ENCODE results near the gene C3.

The C3 gene

DNA sequence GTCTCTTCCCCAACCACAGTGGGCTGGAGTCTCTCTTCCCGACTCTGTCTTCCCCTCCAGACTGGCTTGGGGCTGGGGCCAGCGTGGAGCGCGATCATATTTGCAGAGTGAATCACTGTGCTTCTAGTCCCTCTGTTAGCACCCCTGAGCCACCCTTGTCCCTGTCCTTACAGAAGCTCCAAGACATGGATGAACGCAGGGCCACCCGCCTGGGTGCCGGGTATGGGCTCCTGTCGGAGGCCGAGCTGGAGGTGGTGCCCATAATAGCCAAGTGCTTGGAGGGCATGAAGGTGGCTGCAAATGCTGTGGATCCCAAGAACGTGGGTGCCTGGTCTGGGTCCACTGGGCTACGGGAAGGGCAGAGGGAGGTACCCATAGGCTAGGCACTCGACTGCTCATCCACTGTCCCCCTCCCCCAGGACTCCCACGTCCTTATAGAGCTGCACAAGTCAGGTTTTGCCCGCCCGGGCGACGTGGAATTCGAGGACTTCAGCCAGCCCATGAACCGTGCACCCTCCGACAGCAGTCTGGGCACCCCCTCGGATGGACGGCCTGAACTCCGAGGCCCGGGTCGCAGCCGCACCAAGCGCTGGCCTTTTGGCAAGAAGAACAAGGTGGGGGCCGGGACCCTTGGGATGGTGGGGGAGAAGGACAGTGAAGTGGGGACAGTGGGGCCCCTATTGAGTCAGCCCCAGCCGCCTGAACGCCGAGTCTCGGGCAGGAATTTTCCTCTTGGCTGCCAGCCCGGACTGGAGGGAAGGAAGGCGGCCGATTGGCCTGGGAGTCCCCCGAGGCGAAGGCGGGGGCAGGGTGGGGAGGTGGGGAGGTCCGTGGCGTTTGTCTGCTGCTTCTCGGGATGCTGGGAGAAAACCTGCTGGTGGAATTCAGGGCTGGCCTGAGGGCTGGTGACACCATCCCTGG is 24.2 kb upstream of the C3 start:
- no peak for DNase-seq (ENCODE audit: low read depth in 2 of 2)

DNA sequence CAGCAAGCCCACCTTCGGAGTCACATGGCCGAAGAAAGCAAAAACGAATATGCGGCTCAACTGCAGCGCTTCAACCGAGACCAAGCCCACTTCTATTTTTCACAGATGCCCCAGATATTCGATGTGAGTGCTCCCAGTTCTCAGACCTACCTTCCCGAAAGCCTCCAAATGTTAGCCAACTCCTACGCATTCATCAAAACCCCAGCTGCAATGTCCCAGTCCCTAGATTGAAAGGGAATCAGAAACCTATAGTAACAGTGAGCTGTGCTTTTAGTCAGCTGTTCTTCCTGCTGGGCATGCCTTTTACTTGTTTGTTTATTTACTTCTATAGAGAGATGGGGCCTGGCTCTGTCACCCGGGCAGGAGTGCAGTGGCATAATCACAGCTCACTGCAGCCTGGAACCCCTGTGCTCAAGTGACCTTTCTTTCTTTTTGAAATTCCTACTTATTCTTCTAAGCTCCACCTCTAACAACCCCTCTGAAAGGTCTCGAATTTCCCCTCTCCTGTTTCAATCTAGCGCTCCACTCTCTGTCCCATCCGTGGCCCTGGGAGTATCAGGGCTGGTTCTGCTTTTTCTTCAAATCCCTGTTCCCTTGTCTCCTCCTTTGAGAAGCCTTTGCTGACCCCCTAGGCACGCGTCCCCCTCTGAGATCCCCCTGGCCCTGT is 23.4 kb upstream of the C3 start:
- DNase-seq (ENCODE audit: low read depth in 2 of 2): no peak

DNA sequence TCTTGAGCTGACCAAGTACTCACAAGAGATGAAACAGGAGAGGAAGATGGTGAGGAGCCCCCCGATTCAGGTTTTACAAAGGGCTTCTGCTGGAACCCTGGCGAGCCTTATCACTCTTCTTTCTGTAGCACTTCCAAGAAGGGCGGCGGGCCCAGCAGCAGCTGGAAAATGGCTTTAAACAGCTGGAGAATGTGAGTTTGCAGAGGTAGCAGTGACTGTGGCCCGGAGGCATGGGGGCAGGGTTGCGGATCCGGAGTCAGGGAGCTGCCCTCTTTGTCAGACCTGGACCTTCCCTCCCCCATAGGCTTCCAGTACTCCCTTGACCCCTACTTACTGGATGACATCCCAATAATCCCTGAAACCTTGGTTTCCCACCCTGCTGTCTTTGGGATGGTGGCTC is 22.6 kb upstream of the C3 start:
- no peak for DNase-seq (ENCODE audit: low read depth in 2 of 2)

DNA sequence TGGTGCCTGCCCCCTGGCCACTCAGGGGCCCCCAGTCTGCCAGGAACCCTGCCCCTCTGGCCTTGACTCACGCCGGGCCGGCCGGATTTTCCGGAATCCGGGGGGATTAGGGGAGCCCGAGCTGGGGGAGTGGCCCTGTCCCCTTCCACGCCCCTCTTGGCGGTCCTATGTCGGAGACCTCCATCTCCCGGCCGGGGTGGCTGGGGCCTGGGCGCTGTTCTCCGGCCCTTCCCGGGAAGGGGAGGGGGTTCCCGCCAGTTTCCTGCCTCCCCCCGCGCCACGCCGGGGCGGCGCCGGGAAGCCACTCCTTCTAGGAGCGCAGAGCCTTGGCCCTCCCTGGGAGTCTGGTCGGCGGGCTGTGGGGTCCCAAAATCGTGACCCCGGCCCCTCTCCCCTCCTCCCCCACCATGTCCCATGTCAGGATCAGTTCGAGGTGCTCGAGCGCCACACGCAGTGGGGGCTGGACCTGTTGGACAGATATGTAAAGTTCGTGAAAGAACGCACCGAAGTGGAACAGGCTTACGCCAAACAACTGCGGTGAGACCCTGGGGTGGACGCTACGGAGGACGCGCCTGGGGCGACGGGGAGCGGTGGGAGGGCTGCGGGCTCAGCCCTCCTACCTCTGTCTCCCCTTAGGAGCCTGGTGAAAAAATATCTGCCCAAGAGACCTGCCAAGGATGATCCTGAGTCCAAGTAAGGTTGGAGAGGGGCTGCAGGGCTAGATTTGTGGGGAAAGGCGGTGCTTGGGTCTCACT is 20.3 kb upstream of the C3 start:
- DNase-seq (ENCODE audit: low read depth in 2 of 2): no peak

DNA sequence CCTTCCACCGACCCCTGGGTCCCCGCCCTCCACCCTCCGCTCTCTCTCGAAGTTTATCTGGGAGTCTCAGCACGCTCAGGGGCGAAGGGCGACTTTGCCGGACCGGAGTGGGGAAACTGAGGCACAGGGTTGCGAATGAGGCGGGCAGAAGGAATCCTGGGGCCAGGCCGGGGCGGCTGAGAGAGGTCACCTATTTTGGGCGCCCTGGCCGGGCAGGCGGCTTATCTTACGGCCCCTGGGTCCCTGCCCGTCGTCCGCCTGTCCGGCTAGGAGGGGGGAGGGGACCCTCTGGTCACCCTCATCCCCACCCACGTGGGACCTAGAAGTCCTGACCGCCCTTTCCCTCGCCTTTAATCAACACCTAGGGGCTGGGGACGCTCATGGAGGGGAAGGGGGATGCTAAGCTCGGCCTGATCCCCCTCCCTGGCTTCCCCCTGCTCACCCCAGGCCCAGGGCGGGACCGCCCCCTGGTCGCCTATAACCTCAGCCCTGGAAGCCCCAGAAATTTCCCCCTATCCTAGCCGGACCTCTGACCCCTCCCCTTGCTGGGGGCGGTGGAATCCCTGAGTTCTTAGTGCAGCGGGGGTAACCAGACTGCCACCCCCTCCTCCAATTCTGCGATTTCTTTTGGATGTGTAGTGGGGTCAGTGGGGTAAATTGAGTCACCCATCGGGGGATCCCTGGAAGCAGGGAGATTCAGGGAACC is 19.6 kb upstream of the C3 start:
- DNase-seq (ENCODE audit: low read depth in 2 of 2): no peak

DNA sequence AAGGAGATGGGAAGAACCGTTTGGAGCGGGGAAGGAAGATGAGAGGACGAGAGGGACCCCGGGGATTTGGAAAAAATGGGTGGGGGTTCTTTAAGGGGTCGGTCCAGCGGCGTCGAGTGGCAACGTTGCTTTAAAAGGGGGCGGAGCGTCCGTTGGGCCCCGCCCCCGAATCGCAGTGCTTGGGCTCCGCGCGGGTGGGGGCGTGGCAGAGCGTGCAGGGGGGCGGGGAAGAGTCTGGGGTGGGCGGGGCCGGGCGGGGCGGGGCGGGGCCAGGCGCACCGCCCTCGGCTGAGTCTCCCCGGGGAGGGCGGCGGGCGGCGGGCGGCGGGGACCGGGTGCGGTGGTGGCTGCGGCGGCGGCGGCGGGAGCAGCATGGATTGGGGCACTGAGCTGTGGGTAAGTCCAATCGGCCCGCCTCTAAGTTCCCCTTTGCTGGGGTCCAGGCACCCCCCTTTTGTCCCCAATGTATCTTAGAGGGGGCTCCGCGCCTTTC is 19.0 kb upstream of the C3 start, which contains the start of gene TRIP10:
Gene TRIP10 (plus strand): TSS at position 291 of the 493 bp plus-strand sequence. CDS start 82 bp downstream, at position 373.
- peak; percentile 50 to 69 for DNase-seq (ENCODE audit: low read depth in 2 of 2)

DNA sequence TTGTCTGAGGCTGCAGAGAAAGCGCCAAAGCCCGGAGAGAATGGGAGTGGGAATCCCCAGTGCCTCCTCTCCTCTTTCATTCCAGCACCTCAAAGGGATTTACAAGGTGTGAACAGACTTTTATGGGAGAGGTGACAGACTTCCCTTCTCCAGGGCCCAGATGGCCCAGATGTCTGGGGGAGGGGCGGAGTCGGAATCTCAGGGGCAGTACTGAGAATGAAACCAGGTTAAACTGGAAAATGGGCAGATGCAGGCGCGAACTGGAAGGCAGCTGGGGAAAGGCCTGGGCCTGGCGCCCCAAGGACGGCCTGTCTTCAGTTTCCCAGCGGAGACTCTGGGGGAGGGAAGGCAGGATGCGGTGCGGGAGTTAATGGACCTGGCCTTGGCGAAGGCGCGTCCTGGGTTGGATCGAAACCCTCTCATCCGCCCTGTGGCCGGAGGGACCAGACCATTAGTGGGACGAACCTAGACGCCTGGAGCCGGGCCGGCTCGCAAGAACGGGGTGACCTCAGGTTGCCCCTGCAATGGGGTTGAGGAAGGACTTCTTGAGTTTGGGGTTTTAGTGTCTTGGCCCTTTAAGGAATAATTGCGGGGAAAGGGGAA is 18.4 kb upstream of the C3 start:
- DNase-seq (ENCODE audit: low read depth in 2 of 2): no peak

DNA sequence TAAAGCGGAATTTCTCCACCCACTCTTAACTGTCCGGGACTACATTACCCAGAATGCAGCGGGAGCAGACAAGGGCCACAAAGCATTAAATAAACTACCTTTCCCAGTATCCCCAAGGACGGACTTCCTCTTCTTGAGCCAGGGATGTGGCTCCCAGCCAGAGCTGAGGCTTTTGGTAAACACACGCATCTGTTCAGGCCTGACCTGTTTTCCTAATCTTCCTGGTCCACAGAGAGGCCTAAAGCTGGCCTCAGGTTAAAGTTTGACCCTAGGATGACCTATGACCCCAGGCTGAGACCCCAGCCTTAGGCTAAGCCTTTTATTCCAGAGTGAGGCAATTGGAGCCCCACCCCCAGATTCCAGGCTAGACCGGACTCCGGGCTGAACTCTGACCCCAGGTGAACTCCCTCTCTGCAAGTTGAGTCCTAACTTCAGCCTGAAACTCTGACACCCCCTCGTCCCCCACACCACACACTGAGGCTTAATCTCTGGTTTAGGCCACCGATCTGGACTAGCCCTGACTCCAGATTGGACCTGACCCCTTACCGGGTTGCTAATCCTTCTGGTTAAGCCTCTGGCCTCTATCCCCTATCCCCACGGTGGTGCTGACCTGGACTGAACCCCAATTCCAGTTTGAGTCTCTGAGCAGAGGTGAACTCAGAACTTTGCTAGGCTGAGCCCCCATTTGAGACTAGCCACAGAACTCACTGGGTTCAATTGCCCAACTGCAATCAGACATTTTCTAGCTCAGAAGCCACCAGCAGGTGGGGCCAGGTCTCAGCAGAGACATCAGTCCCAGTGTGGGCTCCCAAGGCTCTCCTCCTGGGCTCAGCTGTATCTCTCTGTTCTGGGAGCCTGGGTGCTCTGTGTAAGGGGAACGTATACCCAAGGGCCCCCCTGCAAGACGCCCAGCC is 17.7 kb upstream of the C3 start:
- peak; percentile 47 to 50 for DNase-seq (ENCODE audit: low read depth in 2 of 2)

DNA sequence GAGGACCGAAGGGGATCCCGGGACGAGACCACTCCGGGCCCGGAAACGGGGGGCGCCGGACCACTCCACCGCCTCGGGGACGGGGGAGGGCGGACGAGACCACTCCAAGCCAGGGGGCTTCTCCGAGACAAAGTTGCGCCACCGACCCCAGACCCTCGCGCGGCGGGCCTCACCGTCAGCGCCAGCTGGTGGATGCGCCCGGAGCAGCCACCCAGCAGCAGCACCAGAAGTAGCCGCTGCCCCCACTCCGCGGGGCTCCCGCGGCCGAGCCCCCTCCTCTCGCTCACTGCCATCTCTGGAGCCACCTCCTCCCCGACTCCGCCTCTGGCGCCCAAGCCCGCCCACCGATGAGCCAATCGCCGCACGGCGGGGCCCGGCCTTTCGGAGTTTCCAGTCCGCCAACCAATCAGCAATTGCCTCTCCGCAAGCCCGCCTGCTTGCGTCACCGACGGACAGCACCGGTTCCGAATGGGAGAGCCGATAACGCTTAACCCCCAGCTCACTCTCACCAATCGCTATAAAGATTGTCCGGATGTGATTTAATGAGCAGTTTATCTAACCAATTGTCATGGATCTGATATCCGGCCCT is 16.9 kb upstream of the C3 start, which contains the start of gene GPR108:
Gene GPR108 (minus strand): TSS at position 297 of the 589 bp plus-strand sequence. CDS start 4 bp downstream, at position 293.
- DNase-seq (ENCODE audit: low read depth in 2 of 2): peak; percentile 99

DNA sequence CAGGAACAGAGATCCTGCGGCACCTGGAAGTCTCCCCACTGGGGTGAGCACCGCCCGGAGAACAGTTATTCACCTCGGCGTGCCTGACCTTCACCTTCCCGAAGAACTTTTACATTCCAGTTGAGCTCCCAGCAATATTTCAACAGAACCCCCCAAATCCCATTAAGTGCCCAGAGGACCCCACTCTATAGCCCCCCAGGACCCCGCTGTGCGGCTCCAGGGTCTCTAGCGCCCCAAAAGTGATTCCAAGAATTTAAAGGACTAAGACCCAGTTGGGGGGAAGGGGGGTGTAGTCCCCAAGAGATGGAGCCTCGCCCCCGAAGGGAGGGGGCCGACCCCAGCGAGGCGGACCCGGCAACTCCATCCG is 16.4 kb upstream of the C3 start:
- no peak for DNase-seq (ENCODE audit: low read depth in 2 of 2)

DNA sequence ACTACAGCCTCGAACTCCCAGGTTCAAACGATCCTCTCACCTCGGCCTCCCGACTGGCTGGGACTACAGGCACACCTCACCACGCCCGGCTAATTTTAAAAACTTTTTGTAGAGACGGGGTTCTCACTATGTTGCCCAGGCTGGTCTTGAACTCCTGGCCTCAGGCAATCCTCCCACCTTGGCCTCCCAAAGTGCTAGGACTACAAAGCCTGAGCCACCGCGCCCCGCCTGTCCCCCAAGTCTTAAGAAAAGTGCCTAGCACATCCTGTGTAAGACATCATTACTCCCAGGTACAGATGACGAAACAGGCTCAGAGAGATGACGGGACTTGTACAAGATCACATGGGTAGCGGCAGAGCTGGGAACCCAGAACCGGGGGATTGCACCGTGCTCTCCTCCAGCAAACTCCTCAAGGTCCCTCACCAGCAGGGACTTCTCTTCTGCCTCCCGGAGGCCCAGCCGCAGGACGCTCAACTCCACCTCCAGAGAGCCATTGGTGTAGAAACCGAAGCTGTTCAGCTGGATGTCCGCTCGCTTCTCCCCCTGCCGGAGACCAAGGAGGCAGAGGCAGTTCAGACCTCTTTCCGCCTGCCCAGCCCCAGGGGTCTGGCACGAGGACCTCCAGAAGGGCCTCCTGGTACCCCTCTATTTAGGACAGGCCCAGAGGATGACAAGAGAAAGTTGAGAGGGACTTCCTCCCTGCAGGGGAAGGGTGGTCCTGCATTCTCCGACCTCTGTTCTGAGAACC is 15.9 kb upstream of the C3 start:
- peak; percentile 50 for DNase-seq (ENCODE audit: low read depth in 2 of 2)

DNA sequence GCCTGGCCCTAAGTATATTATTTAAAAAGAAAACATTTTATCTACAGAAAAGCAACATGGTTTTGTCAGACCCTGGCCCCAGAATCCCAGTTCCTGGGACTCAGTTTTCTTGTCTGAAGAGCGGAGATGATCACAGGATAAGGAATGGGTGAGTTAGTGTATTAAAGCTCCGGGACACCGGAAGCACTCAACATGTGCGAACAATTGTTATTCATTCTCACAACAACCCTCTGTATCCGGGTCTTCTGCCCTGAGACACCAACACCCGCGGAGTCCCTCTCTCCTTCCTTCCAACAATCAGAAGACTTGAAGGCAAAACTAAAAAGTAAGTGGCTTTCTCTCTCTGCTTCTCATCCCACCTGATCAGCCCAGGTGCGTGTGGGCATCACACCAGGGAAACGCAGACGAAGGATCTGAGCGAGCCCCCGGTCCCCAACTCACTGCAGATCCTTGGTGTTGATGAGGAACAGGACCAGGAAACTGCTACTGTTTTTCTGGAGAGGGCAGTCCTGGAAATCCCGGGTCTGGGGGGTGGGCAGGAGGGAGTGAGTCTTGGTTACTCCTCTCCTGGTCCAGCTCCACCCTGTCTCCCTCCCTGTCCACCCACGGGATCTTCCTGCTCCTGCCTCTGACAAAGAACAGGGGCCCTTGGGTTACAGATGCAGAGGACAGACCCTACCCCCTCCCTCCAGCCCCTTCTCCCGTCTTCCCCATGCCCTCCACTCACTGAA is 14.9 kb upstream of the C3 start:
- no peak for DNase-seq (ENCODE audit: low read depth in 2 of 2)

DNA sequence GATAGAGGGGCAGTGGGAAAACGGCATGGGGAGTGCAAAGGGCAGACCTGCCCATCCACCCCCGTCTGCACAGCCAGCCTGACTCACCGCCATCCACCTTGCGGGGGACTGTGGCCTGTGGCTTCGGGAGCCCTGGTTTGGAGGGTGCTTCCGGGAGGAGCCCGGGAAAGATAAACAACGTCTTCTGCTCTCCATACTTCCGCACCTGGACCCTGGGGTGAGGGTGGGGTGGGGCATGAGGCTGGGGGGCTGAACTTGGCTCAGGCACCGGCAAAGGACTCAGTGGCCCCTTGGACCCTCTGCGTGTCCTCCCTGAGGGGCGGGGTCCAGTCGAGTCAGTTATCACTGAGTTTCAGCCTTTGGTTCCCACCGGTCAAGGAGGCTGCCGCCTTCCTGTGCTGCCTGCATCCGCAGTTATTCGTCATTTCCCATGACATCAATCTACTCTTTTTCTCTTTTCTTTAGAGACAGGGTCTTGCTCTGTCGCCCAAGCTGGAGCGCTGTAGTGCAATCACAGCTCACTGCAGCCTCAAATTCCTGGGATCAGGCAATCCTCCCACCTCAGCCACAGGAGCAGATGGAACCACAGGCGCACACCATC is 13.7 kb upstream of the C3 start:
- DNase-seq (ENCODE audit: low read depth in 2 of 2): no peak

DNA sequence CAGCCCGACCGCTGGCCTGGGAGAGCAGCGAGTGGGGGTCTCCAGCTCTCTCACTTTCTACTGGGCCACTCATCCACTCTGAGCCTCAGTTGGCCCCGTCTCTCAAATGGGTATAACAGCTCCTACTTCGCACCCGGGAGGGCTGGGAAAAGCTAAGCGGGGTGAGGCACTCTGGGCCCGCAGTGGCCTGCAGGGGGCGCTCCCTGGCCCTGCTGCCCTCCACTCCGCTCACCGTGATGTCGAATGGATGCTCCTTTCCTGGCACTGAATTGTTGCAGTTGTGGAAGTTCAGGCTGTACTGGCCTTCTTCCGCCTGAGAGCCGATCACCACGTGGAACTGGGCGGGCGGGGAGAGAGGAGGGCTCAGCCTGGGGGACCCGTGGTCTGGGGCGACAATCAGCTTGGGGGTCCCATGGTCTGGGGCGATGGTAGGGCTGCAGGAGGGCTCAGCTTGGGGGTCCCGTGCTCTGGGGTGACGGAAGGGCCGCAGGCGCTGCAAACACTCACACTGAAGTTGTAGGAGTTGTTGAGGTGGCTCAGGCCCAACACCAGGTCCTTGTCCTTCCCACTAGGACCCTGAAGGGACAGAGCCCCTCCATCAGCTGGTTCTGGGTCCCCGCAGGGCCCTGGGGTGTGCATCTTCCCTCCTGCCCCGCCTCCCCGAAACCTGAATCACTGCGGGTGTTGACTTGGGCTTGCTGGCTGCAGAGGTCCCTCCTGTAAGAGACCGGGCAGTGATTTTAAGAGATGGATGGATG is 13.1 kb upstream of the C3 start:
- no peak for DNase-seq (ENCODE audit: low read depth in 2 of 2)

DNA sequence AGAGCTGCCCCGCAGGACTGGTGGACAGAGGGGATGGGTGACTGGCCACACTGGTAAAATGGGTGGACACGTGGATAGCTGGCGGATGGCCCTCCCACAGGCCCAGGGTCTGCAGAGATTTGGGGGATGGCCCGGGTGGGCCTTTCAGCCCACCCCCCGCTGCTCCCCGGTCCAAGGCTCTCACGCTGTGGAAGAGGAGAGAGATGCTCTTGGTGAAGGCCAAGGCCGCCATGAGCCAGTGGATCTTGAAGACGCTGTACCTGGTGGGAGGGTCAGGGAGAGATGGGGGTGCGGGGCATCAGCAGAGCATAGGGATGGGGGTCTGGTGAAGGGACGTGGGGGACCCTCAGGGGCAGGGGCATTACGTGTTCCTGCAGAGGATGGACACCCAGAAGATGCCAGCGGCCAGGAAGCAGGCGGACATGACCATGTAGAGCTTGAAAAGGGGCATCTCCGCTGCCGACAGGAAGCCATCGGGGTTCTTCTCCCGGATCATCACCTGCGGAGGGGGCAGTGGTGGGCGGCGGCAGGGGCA is 12.4 kb upstream of the C3 start:
- no peak for DNase-seq (ENCODE audit: low read depth in 2 of 2)

DNA sequence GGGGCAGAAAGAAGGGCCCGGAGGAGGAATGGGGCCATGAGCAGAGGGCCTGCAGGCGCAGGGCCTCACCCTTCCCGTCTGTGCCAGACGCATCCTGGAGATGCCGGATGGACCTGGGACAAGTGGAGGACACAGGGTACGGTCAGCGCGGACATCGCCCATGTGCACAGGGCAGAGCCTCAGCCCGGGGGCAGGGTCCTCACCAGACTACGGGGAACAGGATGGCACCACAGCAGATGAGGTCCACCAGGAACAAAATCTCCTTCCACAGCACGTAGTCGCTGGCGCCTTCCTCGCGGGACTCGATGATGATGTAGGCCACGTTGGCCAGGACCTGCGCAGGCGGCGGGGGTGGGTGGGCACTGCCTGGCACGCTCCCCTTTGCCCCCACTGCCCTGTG is 11.4 kb upstream of the C3 start:
- DNase-seq (ENCODE audit: low read depth in 2 of 2): no peak
